ENCODE measurements around the gene IGSF6.

DNA sequence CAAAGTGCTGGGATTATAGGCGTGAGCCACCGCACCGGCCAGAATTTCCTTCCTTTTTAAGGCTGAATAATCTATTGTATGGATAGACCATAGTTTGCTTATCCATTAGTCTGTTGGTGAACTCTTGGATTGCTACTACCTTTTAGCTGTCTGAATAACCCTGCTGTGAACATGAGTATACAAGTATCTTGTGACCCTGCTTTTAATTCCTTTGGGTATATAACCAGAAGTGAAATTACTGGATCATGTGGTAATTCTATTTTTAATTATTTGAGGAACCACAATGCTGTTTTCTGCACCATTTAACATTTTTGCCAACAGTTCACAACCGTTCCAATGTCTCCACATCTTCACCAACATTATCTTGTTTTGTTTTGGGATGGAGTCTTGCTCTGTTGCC, 6.7 kb upstream of the IGSF6 start:
- no peak for TF ChIP-seq PHF21A (IDR thresholded peaks at IDR 0.05; ENCODE audit: borderline replicate concordance, low read depth)
- no peak for TF ChIP-seq HMGXB4 (CRISPR knock-in tag; IDR thresholded peaks at IDR 0.05)
- no peak for TF ChIP-seq CTCF (IDR thresholded peaks at IDR 0.05 in 2 of 3, conservative IDR thresholded peaks at IDR 0.05 in 1 of 3; ENCODE audit: insufficient read depth in 2 of 3, low read depth in 1 of 3, low read length in 3 of 3)
- TF ChIP-seq MAFG (tag; conservative IDR thresholded peaks at IDR 0.05): no peak
- no peak for TF ChIP-seq POLR2A (conservative IDR thresholded peaks at IDR 0.05)
- no peak for TF ChIP-seq HINFP (tag; conservative IDR thresholded peaks at IDR 0.05; ENCODE audit: low read depth)
- TF ChIP-seq RCOR1 (IDR thresholded peaks at IDR 0.05; ENCODE audit: borderline replicate concordance in 1 of 2, low read depth in 2 of 2, low read length in 2 of 2): no peak
- no peak for TF ChIP-seq BCLAF1 (IDR thresholded peaks at IDR 0.05; ENCODE audit: borderline replicate concordance in 1 of 2, control insufficient read depth in 1 of 2, low read depth in 2 of 2, low read length in 1 of 2)
- TF ChIP-seq KDM1A (IDR thresholded peaks at IDR 0.05): no peak
